ENCODE data around the gene FOXJ1.

The FOXJ1 gene

GRCh38 chr17:76170114-76170513 lies 29.1 kb upstream of the FOXJ1 start:
- Histone ChIP-seq H3K79me2 (ENCODE audit: insufficient read depth, low read length) (no peaks in the 10 kb centered on the region), H2AFZ (ENCODE audit: low read depth, low read length, severe bottlenecking) (no peak overlapping the region), H3K9me3 (ENCODE audit: insufficient read depth, low read length) (no peaks in the 10 kb centered on the region), H4K20me1 (ENCODE audit: low read depth, low read length) (no peaks in the 10 kb centered on the region), H3K9ac (ENCODE audit: low read length) (no peak overlapping the region), H3K9me2 (replicated peaks; ENCODE audit: insufficient read depth, low read length) (no peaks in the 10 kb centered on the region), H3K4me2 (ENCODE audit: low read depth, low read length, poor library complexity, severe bottlenecking) (no peak overlapping the region), H3K4me3 (ENCODE audit: insufficient read depth, low read length, poor library complexity, severe bottlenecking) (no peak overlapping the region), H3K27ac (ENCODE audit: low read depth, low read length) (no peak overlapping the region), H3K36me3 (ENCODE audit: low read length) (no peaks in the 10 kb centered on the region), H3K27me3 (ENCODE audit: low read length) (no peaks in the 10 kb centered on the region), H3F3A (ENCODE audit: insufficient read depth) (no peaks in the 10 kb centered on the region)
- TF ChIP-seq CTCF (IDR thresholded peaks at IDR 0.05; ENCODE audit: insufficient read depth, low read length, poor library complexity, severe bottlenecking) (no peak), EZH2phosphoT487 (conservative IDR thresholded peaks at IDR 0.05; ENCODE audit: low read length) (no peak)

- Histone ChIP-seq H2AFZ (ENCODE audit: low read depth, low read length, severe bottlenecking) (no peak overlapping the region), H4K20me1 (ENCODE audit: low read depth, low read length) (no peaks in the 10 kb centered on the region), H3K4me2 (ENCODE audit: low read depth, low read length, poor library complexity, severe bottlenecking) (no peak overlapping the region), H3K79me2 (ENCODE audit: insufficient read depth, low read length) (no peaks in the 10 kb centered on the region), H3K9me2 (replicated peaks; ENCODE audit: insufficient read depth, low read length) (no peaks in the 10 kb centered on the region), H3K27ac (ENCODE audit: low read depth, low read length) (no peak overlapping the region), H3K9ac (ENCODE audit: low read length) (no peak overlapping the region), H3K27me3 (ENCODE audit: low read length) (no peaks in the 10 kb centered on the region), H3K36me3 (ENCODE audit: low read length) (no peaks in the 10 kb centered on the region), H3K4me3 (ENCODE audit: insufficient read depth, low read length, poor library complexity, severe bottlenecking) (no peak overlapping the region), H3K9me3 (ENCODE audit: insufficient read depth, low read length) (no peaks in the 10 kb centered on the region), H3F3A (ENCODE audit: insufficient read depth) (no peaks in the 10 kb centered on the region)
- TF ChIP-seq CTCF (IDR thresholded peaks at IDR 0.05; ENCODE audit: insufficient read depth, low read length, poor library complexity, severe bottlenecking) (no peak), EZH2phosphoT487 (conservative IDR thresholded peaks at IDR 0.05; ENCODE audit: low read length) (no peak)
These were observed 25.9 kb upstream of the FOXJ1 start for GRCh38 chr17:76166906-76167305.

- no peak for TF ChIP-seq EZH2phosphoT487 (conservative IDR thresholded peaks at IDR 0.05; ENCODE audit: low read length)
- TF ChIP-seq CTCF (IDR thresholded peaks at IDR 0.05; ENCODE audit: insufficient read depth, low read length, poor library complexity, severe bottlenecking): no peak
- no peaks in the 10 kb centered on the region for H3K79me2 ChIP-seq (ENCODE audit: insufficient read depth, low read length)
These were observed 25.1 kb upstream of the FOXJ1 start for GRCh38 chr17:76166168-76166567.

More at GRCh38 chr17:76166168-76166567, 25.1 kb upstream of the FOXJ1 start:
- Histone ChIP-seq H3K9me2 (replicated peaks; ENCODE audit: insufficient read depth, low read length) (no peaks in the 10 kb centered on the region), H3K9me3 (ENCODE audit: insufficient read depth, low read length) (no peaks in the 10 kb centered on the region), H4K20me1 (ENCODE audit: low read depth, low read length) (no peaks in the 10 kb centered on the region), H3K36me3 (ENCODE audit: low read length) (no peaks in the 10 kb centered on the region), H3K27ac (ENCODE audit: low read depth, low read length) (no peak overlapping the region), H3K9ac (ENCODE audit: low read length) (no peak overlapping the region), H3K4me2 (ENCODE audit: low read depth, low read length, poor library complexity, severe bottlenecking) (no peak overlapping the region), H2AFZ (ENCODE audit: low read depth, low read length, severe bottlenecking) (no peak overlapping the region), H3K27me3 (ENCODE audit: low read length) (no peaks in the 10 kb centered on the region), H3F3A (ENCODE audit: insufficient read depth) (no peaks in the 10 kb centered on the region), H3K4me3 (ENCODE audit: insufficient read depth, low read length, poor library complexity, severe bottlenecking) (no peak overlapping the region)

Measured in SU-DHL-6 (cell line).